ENCODE data around the gene WNT9B.

WNT9B gene

DNA sequence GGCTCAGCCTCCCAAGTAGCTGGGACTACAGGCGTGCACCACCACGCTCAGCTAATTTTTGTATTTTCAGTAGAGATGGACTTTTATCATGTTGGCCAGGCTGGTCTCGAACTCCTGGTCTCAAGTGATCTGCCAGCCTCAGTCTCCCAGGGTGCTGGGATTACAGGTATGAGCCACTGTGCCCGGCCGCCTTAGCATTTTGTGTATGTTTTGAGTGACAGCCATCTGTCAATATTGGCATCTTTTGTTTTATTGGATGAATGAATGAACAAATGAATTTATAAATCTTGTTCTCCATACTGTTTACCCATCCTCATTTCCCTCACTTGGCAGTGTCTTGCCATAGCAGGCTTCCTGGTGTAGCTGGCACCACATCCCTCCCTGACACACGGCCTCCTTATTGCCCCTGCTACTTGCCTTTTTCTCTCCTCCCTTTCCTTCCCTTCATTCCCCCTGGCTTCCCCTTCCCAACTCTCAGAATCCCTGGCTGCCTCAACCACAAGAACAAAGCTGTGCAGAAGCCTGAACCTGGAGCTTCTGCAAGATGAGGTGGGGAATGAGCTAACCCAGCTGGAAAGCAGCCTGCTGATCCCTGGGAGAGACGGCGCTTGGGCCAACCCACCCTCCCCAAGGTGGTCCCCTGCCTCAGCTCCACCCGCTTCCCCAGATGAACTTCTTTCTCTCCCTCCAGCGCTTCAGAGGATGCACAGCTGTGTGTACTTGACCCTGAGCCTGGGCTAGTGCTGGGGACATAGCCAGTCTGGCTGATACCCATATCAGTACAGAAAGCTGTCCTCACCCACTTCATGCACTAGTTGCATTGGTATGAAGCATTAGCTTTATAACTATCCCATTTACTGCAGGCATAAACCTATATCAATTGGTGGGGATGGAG is 34.3 kb downstream of the WNT9B start:
- ATAC-seq = no peak

DNA sequence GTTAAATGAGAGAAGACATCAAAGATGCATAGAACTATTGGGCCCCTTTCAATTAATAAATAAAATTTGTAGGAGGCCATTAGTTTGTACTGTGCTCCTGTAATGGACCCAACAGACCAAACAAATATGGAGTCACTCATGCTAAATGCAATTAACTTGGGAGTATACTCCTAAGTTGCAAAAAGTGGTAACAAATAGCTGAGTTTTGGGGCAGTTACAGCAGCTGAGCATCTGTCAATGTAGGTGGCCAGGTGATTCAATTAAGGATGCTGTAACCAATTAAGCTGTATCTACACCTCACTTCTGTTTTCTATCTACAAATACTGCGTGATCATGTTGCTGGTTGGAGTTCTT is 34.9 kb downstream of the WNT9B start:
- ATAC-seq = no peak

DNA sequence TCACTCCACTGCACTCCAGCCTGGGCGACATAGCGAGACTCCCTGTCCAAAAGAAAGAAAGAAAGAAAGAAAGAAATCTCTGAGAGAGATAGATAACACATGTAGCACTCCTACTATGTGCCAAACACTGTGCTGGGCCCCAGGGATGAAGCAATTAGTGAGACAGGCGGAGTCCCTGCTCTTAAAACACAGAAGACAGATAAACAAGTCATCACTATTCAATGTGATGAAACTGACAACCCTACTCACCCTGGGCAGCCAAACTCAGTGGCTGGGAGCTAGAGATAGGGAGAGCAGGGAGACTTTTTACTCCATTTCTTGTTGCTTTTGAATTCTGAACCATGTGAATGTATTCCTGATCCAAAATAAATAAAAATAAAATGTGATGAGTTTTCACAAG is 36.3 kb downstream of the WNT9B start:
- no peak for ATAC-seq

DNA sequence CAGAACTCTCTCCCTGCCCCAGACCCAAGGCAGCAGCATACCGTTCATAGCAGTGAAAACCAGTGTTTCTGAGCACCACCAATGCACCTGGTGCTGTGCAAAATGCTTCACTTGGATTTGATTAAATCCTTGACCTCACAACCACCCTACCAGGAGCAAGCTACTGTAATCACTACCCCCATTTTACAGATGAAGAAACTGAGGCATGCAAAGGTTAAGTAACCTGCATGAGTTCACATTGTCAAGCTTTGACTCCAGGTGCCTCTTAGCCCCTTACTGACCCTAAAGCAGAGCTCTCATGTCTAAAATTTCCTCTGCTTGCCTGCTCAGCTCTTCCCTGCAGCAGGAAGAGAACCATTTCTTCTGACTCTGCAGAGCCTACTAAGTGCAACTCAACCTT is 37.3 kb downstream of the WNT9B start:
- no peak for ATAC-seq

DNA sequence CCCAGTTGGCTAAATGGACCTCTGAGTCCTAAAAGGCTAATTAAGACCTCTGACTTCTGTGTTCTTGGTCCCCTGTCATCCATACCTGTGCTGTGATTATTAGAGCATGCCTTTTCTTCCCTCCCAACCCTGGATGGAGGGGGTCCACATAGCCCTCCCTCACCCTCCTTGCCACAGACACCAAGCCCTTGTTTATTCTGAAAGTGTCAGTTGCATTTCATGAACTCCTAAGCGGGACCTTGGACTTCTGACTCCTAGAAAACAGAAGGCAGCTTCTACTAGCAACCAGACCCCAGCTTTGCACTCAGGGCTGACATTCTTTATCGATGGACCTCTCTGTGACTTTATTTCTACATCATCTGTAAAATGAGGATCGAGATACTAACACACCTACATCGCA is 38.1 kb downstream of the WNT9B start:
- ATAC-seq = no peak

DNA sequence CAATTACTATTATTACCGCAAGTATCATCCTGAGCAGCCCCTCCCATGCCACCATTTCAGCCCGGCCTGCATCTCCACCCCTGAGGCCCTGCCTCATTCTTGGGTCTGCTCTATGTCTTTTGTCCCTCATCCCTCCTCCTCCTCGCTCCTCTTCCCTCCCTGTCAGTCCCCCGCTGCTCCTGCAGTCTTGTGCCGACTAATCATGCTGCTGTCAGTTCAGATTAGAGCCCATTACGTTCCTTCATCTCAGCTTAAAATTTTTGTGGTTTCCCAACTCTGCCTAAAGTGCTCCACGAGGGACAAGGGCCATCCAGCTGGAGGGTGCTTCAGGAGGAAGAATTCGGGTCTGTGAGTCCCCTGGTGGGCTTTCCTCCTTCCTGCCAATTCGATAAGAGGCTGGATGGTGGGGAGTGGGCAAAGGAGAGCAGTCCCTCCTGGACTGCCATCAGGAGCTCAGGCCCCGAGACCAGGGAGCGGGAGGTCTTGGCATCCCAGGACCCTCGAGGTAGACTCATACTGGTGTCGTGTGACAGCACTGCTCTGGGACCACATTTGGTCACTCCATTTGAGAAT is 38.7 kb downstream of the WNT9B start:
- ATAC-seq = no peak

DNA sequence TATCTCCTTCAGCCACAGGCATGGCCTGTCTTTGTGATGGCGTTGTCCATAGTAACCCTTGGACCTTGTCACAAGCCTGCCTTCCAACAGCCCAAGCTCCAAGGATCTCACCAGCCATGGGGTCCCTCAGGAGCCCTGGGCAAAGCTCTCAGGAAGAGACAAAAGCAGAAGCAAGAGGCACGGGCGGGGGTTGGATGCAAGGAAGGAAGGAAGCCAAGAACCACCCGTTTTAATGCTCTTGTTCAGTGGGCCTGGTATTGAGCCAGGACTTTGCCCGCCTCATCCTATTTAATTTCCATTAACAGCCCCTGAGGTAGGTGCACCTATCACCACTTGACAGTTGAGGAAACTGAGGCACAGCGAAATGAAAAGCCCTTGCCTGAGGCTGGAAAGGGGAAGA is 39.3 kb downstream of the WNT9B start:
- no peak for ATAC-seq

DNA sequence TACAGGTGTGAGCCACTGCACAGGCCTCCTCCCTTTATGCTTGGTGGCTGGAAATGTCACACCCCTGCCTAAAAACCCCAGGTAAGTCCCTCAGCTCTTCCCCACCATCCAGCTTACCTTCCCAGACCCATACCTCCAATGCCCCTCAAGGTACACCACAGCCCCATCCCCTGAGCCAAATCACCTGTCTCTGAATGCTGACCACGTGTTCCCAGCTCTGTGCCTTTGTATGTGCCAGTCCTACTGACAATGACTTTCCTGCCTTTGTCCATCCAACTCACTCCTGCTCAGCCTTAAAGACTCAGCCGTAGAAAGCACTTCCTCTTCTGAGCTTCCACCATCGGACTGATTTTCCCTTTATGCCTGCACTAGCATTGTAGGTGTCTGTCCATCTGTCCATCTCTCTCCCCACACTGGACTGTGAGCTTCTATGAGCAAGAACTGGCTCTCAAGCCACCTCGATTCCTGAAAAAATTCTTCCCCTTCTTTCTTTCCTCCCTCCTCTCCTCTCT is 40.9 kb downstream of the WNT9B start:
- ATAC-seq = no peak

DNA sequence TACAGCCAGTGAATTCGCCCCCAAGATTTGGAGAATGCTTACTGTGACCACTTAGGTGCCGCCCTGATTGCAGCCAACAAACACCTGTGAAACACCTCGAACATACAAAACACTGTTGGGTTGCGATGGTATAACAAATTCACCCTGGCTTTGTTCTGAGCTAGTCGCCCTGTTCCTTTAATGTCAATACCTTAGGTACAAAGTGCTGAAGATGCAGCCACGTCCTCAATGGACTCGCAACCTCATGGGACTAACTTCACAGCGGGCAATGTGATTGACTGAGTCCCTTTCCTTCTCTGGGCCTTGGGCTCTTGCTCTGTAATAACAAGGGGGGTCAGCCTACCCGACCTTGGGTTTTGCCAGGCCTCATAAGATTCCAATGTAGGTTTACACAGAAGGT is 42.6 kb downstream of the WNT9B start:
- ATAC-seq = no peak

DNA sequence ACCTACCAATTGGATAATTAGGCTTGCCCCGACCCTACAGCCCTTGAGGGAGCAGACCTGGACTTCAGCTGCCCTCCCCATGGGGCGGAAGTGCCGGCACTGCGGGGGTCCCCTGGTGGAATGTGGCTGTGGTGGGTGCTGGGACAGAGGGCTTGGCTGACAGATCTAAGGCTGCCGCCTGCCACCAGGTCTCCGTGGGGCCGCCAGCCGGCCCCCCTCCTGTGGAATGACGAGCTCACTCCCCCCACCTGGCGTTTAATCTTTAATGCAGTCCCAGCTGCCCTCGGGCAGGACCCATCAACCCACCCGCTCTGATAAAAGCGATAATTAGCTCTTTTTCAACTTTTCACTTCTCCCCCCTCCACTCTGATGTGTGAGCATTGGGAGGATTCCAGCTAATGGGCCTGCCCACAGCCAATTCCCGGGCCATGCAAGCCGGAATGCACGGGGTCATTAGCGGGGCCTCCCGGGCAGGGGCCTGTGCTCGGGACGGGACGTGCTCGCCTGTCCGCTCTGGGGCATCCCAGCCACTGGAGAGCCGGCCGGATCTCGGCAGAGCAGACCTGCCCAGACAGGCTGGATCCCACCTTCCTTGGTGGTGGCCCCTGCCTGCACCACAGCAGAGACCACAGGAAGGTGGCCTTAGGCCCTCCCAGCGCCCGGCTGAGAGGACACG is 43.2 kb downstream of the WNT9B start:
- no peak for ATAC-seq

DNA sequence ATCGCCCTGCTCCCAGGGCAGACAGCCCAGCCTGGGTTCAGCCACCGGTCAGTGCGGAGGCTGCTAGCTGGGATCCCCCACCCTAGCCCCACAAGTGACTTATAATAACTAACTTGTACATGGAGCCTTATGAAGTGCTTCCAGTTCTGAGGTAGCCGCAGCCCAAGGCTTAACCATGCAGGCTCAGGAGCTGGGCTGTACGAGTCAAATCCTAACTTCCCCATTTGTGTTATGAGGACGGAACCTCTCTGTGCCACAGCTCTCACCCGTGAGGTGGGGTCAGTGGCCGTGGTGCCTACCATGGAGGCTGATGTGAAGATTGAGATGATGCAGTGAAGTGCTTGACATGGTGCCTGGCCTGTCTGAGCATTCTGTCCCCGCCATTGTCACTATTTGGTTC is 43.8 kb downstream of the WNT9B start:
- ATAC-seq = no peak

DNA sequence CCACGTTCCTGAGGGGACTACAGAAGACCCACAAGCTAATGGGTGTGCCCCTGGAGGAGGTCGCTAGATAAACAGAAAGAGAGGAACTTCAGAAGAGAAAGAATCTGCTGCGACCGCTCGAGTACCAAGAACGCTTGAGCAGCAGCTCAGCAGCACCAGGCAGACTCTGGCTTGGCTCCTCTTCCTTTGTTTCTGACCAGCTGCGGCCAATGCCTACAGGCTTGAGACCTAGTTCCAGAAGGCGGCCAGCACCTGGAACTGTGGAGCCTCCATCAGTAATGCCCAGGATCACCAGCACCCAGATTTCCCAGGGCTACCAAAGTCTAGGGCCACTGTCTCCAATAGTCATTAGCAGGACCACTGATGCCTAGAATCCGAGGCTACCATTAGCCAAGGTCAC is 45.6 kb downstream of the WNT9B start:
- ATAC-seq = no peak

DNA sequence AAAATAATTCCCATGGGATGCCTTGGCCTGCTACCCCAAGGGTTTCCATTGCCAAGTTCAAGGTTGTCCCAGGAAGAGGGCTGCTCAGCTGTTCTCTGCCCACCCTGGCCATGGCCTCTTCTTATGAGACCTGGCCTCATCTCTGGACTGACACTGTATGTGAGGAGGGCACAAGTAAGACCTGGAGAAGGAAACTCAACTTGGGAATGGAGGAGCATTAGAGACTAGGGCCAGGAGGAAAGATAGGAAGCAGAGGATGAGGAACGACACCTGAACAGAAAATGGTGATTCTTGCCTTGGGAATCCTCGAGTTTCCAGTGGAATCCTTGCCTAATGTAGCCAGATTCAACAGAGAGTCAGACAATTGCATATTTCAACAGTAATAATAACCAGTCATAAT is 47.0 kb downstream of the WNT9B start:
- ATAC-seq = no peak

DNA sequence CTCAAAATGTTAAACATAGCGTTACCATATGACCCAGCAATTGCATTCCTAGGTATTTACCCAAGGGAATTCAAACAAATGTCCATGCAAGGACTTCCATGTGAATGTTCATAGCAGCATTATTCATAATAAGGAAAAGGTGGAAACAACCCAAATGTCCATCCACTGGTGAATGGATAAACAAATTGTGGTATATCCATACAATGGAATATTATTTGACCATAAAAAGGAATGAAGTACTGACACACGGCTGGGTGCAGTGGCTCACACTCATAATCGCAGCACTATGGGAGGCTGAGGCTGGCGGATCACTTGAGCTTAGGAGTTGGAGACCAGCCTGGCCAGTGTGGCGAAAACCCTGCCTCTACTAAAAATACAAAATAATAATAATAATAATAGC is 47.5 kb downstream of the WNT9B start:
- ATAC-seq = no peak

DNA sequence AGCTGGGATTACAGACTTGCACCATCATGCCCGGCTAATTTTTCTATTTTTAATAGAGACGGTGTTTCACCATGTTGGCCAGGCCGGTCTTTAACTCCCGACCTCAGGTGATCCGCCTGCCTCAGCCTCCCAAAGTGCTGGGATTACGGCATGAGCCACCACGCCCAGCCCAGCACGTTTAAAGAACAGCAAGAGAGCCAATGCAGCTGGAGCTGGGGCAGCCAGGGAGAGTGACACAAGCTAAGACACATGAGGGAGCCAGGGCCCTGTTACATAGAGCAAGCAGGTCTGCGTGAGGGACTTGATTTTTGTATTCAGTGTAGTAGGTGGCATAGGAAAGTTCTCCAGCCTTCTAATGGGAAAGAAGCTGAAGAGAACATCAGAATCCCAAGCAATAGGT is 49.9 kb downstream of the WNT9B start:
- ATAC-seq = no peak

DNA sequence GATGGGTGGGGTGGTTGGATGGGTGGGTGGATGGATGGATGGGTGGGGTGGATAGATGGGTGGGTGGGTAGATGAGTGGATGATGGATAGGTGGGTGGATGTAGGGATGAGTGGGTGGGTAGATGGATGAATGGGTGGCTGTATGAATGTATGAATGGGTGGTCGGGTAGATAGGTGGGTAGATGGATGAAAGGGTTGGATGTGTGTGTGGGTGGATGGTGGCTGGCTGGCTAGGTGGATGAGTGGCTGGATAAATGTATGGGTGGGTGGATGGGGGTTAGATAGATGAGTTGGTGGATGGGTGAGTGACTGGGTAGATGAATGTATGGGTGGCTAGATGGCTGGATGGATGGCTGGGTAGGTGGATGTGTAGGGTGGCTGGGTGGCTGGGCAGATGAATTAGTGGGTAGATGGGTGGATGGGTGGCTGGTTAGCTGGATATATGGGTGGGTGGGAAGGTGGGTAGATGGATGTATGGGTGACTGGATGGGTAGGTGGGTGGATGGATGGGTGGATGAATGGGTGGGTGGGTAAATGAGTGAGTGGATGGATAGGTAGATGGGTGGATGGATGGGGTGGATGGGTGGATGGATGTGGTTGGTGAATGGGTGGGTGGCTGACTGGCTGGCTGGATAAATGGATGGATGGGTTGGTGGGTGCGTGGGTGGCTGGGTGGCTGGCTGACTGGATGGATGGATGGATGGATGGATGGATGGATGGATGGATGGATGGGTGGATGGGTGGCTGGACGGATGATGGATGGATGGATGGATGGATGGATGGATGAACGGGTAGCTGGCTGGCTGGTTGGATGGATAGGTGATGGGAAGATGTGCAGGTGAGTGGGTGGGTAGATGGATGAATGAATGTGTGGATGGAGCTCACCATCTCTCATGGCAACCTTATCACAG is 52.6 kb downstream of the WNT9B start:
- ATAC-seq = no peak

DNA sequence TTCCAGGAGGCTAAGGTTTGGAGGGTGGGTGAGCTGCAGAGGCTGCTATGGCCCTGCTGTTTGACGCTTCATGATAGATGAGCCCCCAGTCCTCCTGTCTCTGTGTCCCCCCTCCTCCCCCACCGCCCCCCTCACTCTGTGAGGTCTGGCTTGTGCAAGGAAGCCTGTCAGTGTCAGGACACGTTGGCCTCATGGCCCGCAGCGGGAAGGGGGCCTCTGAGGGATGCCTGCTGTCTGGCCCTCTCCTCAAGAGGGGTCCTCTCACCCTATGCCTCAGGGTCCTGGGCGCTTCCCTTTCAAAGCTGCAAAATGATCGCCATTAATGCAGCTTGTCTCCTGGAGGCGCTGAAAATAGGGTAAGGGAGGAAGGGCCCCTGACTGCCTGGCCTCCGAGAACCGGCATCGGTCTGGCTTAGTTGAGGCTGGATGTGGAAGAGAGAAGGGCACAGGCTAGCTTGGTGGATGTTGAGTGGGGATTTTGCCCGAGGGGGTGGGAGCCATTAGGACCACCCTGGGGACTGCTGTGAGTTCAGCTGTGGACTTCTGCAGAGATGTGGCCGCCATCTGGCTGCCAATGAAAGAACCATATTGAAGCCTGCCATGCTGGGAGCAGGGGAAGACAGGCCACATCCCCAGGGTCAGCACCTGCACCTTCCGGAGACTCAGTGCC is 56.8 kb downstream of the WNT9B start:
- ATAC-seq = no peak

DNA sequence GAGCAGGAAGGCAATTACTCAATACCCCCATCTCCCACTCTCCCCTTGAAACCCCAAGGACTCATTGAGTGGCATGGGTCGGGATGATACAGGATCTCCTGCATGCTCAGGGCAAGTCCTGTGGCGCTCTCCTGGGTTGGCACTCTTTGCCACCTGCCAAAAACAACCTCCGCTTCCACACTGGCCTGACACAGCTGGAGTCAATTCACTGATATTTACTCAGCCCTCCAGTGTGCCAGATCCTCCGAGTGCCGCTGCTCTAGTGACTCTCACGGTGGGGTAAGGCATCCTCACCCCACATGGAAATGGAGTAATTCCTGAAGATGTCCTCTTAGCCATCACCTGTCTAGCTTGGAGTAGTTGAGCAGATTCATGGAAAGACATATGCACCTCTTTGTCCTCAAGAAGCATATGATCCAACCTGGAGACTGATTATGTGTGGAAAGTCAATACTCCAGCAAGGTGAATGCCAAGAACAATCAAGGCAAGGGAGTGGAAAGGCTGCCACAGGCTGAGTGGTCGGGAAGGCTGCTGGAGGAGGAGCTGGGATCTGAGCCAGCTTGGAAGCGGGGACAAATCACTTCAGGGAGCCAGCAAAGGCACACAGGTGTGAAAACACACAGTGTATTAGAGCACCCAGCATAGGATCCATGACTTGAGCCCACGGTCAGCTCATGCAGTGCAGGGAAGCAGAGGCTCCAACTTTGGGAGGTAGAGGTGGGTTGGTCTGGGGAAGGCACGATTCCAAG is 59.0 kb downstream of the WNT9B start:
- no peak for ATAC-seq

DNA sequence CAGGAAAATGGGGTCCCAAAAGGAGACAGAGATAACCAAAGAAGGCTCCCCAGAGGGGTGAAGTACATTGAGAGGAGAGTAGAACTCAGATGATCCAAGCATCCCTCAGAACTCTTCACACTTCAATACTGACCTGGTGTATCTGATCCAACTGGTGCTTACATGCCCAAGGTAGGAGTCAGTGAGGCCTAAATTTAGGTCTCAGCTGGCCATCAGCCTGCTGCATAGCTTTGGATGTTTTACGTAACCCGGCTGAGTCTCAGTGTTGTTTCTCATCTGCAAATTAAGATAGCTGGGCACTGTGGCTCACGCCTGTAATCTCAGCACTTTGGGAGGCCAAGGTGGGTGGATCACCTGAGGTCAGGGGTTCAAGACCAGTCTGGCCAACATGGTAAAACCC is 59.9 kb downstream of the WNT9B start:
- ATAC-seq = no peak

DNA sequence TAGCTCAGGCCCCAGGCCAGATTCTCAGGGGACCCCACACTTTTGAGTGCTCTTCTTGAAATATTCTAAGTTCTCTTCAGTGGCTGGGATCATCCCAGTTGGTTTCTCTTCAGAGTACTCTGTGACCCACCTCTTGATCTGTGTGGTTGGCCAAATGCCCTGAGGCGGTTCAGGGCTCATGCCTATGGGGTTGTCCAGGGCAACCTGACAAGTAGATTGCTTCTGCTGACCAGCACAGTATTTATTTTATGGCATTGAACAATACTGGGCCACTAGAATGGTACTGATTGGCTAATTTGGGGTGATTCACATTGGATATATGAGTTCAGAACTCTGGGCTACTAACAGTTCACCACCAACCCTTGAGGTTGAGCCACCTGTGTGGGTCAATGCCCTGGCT is 64.2 kb downstream of the WNT9B start:
- no peak for ATAC-seq

DNA sequence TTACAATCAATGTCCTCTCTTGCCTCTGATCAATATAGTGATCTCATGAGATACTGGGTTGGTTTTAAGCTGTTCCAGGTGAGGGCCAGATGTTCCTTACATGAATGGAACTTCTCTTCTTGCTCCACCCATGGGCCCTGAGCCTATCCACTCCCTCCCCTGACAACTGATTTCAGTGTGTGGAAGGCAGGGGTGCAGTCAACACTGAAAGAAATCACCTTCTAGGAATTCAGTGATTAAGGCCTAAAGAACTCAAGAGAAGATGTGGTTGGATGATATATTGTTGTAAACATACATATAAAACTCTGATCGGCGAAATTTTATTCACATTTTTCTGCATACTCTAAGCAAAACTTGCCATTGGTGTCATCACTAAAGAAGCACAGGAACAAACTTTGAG is 64.8 kb downstream of the WNT9B start:
- no peak for ATAC-seq

DNA sequence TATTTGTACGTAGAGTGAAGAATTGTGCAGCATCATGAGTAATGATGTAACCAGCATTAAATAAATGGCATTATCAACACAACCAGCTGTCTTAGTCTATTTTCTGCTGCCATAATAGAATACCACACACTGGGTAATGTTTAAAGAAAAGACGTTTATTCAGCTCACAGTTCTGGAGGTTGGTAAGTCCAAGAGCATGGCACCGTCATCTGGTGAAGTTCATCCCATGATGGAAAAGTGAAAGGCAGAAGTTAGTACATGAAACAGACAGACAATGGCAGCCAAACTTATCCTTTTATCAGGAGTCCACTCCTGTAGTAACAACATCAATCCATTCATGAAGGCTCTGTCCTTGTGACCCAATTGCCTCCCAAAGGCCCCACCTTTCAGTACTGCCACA is 65.2 kb downstream of the WNT9B start:
- no peak for ATAC-seq
